GM13977 (cell line): Measurements from ENCODE around the gene ATP12A.

ENCODE experiments used
- DNase-seq: peaks from one replicate; pipeline ENCODE4 v3.0.0; 2012; ENCODE audit warnings: low spot score
- CTCF ChIP-seq: IDR thresholded peaks from 2 replicates; pipeline ENCODE4 v1.5.1; 2012; ENCODE audit warnings: mild to moderate bottlenecking, control low read depth; ENCODE audit not compliant: insufficient read depth; ENCODE audit errors: extremely low read depth, missing control alignments
- in situ Hi-C: fragments of 300-500 bp; cut with MboI; formaldehyde crosslinking; loops from one replicate; pipeline ENCODE4 v1.12.0; 2022; ENCODE audit warnings: low sequenced_read_pairs, low pct_unique_long_range_greater_than_20kb, mixed read lengths, inconsistent platforms; ENCODE audit not compliant: unreplicated experiment

ATP12A gene

DNA sequence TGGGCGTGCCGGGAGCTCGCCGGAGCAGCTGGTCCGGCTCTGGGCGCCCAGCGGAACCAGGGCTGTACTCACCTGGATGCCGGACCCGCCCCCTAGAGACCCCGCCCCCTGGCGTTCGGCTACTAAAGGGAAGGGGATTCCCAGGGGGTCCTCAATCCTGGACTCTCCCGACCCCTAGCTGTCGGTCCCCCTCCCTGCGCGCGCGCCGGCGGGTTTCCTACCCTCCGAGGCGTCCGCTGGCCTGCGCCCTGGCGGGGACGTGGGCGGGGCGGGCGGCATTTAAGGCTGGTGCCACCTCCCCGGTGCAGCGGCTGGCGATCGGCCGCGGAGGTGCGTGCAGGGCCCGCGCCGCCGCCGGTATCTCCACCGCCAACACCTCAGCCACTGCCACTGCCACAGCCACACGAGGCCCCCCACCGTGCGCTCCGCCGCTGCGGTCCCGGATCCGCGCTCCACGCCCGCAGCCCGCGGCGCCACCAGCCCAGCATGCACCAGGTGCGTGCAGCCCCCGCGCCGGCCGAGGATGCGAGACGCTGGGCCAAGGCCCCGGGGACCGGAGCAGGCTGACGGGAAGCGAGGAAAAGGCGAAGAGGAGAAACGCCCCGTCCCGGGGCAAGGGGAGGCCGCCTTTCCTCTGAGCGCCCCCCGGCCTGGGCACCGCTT is at the start of gene ATP12A:
TSS of gene ATP12A (plus strand) at position 151 of the 663 bp plus-strand sequence. CDS start at position 487, 336 bp downstream.
- peak; percentile 62 for DNase-seq
- no peak for TF ChIP-seq CTCF
- in situ Hi-C loops, result no loop called here

GRCh38 chr13:24630851-24631620 is 49.2 kb upstream of the ATP12A start:
- in situ Hi-C loops, result no loop called here
- TF ChIP-seq CTCF, result no peak
- DNase-seq, result no peak

DNA sequence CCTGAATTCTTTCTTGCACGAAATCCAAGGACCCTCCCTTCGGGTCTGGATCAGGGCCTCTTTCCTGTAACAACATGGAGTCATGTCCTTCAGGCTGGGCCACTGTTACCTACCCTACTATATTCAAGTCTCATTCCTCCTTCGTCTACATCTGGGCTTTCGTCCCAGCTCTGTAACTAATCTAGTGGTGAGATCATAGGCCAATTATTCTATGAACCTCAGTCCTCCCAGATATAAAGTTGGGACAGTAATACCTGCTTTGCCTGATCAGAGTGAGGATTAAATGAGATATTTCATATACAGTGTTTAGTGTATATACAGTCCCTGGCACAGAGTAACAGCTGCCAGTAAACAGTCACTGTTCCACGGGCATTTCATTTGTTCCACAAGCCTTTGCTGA is 48.3 kb upstream of the ATP12A start:
- in situ Hi-C loops, result no loop called here
- DNase-seq, result no peak
- TF ChIP-seq CTCF, result no peak

- TF ChIP-seq CTCF, result no peak
- DNase-seq, result no peak
- in situ Hi-C loops, result no loop called here
Measured at GRCh38 chr13:24632382-24633121, 47.7 kb upstream of the ATP12A start.

- in situ Hi-C loops, result no loop called here
- no peak for DNase-seq
- no peak for TF ChIP-seq CTCF
Measured at GRCh38 chr13:24636776-24637175, 43.4 kb upstream of the ATP12A start.

DNA sequence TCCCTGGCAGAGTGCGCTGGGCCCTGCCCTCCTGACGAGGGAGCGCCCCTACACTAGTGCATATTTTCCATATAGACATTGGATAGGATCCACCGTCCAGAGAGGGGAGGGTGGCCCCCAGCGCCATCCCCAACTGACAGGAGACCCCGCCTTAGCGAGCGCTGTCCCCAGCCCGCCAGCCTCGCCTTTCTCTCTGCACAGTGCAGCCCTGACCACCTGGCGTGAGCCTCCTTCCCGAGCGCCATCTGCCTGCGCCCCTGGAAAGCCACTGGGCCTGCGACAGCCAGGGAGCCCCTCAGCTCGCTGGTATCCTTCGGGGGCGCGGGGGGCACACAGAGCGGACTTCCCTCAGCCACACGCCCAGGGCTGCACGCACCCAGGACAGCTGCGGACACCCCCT is 42.1 kb upstream of the ATP12A start:
- TF ChIP-seq CTCF, result no peak
- no peak for DNase-seq
- in situ Hi-C loops, result no loop called here
